ENCODE measurements around the gene CIAO3. TPM values are rescaled to one million over a fixed set of nuclear protein-coding genes. Genes with fewer than 3 reads are reported as not detected.
A peak's percentile ranks its signal among the peaks of the same experiment; 100 is the strongest.

Gene CIAO3
- total RNA-seq, 1 experiment from 2014 or later: 50.9 TPM

- Mint-ChIP-seq H3K27ac (no peak overlapping the region), H3K4me1 (no peaks in the 10 kb centered on the region), H3K9me3 (no peaks in the 10 kb centered on the region), H3K36me3 (no peaks in the 10 kb centered on the region), H3K27me3 (ENCODE audit: low read depth) (peaks cover 87% of the 10 kb centered on the region), H3K4me3 (no peak overlapping the region)
- ATAC-seq: no peak
- ChIA-PET POLR2A (no interaction called here), CTCF (interaction anchor here (0.6 to 4.5 kb wide), 9 partner anchors 10 to 401 kb away, joined by 3 to 25 read pairs (median 5); partner anchors contain the start of genes ANTKMT, JMJD8 and METRN)
- no peak for DNase-seq (ENCODE audit: low spot score)
- TF ChIP-seq, protein P1, sequence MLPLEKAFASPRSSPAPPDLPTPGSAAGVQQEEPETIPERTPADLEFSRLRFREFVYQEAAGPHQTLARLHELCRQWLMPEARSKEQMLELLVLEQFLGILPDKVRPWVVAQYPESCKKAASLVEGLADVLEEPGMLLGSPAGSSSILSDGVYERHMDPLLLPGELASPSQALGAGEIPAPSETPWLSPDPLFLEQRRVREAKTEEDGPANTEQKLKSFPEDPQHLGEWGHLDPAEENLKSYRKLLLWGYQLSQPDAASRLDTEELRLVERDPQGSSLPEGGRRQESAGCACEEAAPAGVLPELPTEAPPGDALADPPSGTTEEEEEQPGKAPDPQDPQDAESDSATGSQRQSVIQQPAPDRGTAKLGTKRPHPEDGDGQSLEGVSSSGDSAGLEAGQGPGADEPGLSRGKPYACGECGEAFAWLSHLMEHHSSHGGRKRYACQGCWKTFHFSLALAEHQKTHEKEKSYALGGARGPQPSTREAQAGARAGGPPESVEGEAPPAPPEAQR (CRISPR knock-in tag; IDR thresholded peaks at IDR 0.05): no peak
- TF ChIP-seq FOXJ3 (CRISPR knock-in tag; IDR thresholded peaks at IDR 0.05; ENCODE audit: borderline replicate concordance): no peak
- no peak for TF ChIP-seq FOXP4 (CRISPR knock-in tag; IDR thresholded peaks at IDR 0.05)
- no peak for TF ChIP-seq JAZF1 (CRISPR knock-in tag; IDR thresholded peaks at IDR 0.05)
- TF ChIP-seq MLX (CRISPR knock-in tag; IDR thresholded peaks at IDR 0.05): no peak
- no peak for TF ChIP-seq KAT7 (CRISPR knock-in tag; IDR thresholded peaks at IDR 0.05; ENCODE audit: borderline replicate concordance)
- TF ChIP-seq ZNF396 (CRISPR knock-in tag; IDR thresholded peaks at IDR 0.05; ENCODE audit: borderline replicate concordance): no peak
- no peak for TF ChIP-seq CBFB (CRISPR knock-in tag; IDR thresholded peaks at IDR 0.05; ENCODE audit: low read depth)
- TF ChIP-seq, protein P2, sequence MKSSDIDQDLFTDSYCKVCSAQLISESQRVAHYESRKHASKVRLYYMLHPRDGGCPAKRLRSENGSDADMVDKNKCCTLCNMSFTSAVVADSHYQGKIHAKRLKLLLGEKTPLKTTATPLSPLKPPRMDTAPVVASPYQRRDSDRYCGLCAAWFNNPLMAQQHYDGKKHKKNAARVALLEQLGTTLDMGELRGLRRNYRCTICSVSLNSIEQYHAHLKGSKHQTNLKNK (CRISPR knock-in tag; IDR thresholded peaks at IDR 0.05): no peak
- TF ChIP-seq ZNF281 (CRISPR knock-in tag; IDR thresholded peaks at IDR 0.05): no peak
Measured at GRCh38 chr16:702341-702740, 38.5 kb downstream of the CIAO3 start.

- DNase-seq (ENCODE audit: low spot score) (peak; percentile 76), ATAC-seq (peak; percentile 72)
- Mint-ChIP-seq H3K4me3 (no peak overlapping the region), H3K27me3 (ENCODE audit: low read depth) (peaks cover 82% of the 10 kb centered on the region), H3K4me1 (no peaks in the 10 kb centered on the region), H3K9me3 (no peaks in the 10 kb centered on the region), H3K27ac (no peak overlapping the region), H3K36me3 (no peaks in the 10 kb centered on the region)
- ChIA-PET POLR2A (no interaction called here), CTCF (interaction anchor here (0.9 to 4.5 kb wide), 5 partner anchors 11 to 25 kb away, joined by 3 to 25 read pairs (median 5); partner anchors contain the start of genes CCDC78 and METRN)
- TF ChIP-seq ZNF317 (CRISPR knock-in tag; IDR thresholded peaks at IDR 0.05; ENCODE audit: borderline replicate concordance, low read depth) (peak; percentile 65; the same call in 1 of the 2 replicates), ZNF263 (CRISPR knock-in tag; IDR thresholded peaks at IDR 0.05; ENCODE audit: low read depth) (peak; percentile 70; the same call in 1 of the 2 replicates), ATF2 (CRISPR knock-in tag; IDR thresholded peaks at IDR 0.05; ENCODE audit: borderline replicate concordance, low read depth) (no peak), GABPB1 (CRISPR knock-in tag; IDR thresholded peaks at IDR 0.05) (0 out of 2 replicates have a peak, but pooled peaks have one; percentile 15), TEAD1 (CRISPR knock-in tag; IDR thresholded peaks at IDR 0.05) (peak; percentile 96), SMAD3 (CRISPR knock-in tag; IDR thresholded peaks at IDR 0.05; ENCODE audit: borderline replicate concordance) (no peak; the same call in 1 of the 2 replicates), AFF4 (CRISPR knock-in tag; IDR thresholded peaks at IDR 0.05; ENCODE audit: borderline replicate concordance) (no peak), ETV6 (CRISPR knock-in tag; IDR thresholded peaks at IDR 0.05) (peak; percentile 92), NR2C2 (CRISPR knock-in tag; IDR thresholded peaks at IDR 0.05) (0 out of 2 replicates have a peak, but pooled peaks have one; percentile 63), CREM (CRISPR knock-in tag; IDR thresholded peaks at IDR 0.05) (peak; percentile 88)
Measured at GRCh38 chr16:700684-701584, 39.9 kb downstream of the CIAO3 start.
